Gastroesophageal sphincter (tissue), 4 donors: ENCODE measurements around the gene ARMC8. TPM values are rescaled to one million over a fixed set of nuclear protein-coding genes. Genes with fewer than 3 reads are reported as not detected.
A peak's percentile ranks its signal among the peaks of the same experiment; 100 is the strongest.

Experiments
- ATAC-seq: fragments of 150-250 bp; one replicate; pipeline ENCODE4 v1.9.1; 2016; ENCODE audit warnings: mild to moderate bottlenecking, moderate library complexity
- H3K27ac ChIP-seq, 4 donors: fragments of 200-600 bp; sonication (generic) in 3 of 4; 1 replicate in 3 of 4; 2 replicates in 1 of 4; pipeline ENCODE4 v1.5.1; 2016 to 2019
- H3K27me3 ChIP-seq: fragments of 200-600 bp; sonication (generic); one replicate; pipeline ENCODE4 v1.5.1; 2019
- H3K36me3 ChIP-seq, 2 donors: fragments of 200-600 bp; sonication (generic); one replicate each; pipeline ENCODE4 v1.5.1; 2019; ENCODE audit warnings: control low read depth in 1 of 2
- H3K4me1 ChIP-seq, 3 donors: fragments of 200-600 bp; sonication (generic); 1 replicate in 2 of 3; 2 replicates in 1 of 3; pipeline ENCODE4 v1.5.1; 2016 to 2019; ENCODE audit warnings: control low read depth in 2 of 3
- H3K4me3 ChIP-seq, 2 donors: fragments of 200-600 bp; sonication (generic); one replicate each; pipeline ENCODE4 v1.5.1; 2019; ENCODE audit warnings: mild to moderate bottlenecking in 1 of 2, moderate library complexity in 1 of 2
- H3K9me3 ChIP-seq, 3 donors: fragments of 200-600 bp; sonication (generic); one replicate each; pipeline ENCODE4 v1.5.1; 2017 to 2019; ENCODE audit warnings: control low read depth in 2 of 3
- CTCF ChIP-seq, 4 experiments: fragments of 200-600 bp in 2 of 4; fragments of 450-650 bp in 2 of 4; sonication (generic) in 1 of 4; IDR thresholded peaks; one replicate each; pipeline ENCODE4 v1.5.1; 2017 to 2019; ENCODE audit warnings: antibody characterized with exemption in 4 of 4, mild to moderate bottlenecking in 2 of 4, moderate library complexity in 2 of 4
- EP300 ChIP-seq: sonication (generic); formaldehyde crosslinking; IDR thresholded peaks from one replicate; pipeline ENCODE4 v1.6.1; 2017; ENCODE audit warnings: antibody characterized with exemption, mild to moderate bottlenecking
- POLR2A ChIP-seq, 2 donors: fragments of 450-650 bp; IDR thresholded peaks; one replicate each; pipeline ENCODE4 v1.6.1; 2017; ENCODE audit warnings: antibody characterized with exemption in 2 of 2, mild to moderate bottlenecking in 2 of 2, moderate library complexity in 1 of 2
- POLR2AphosphoS5 ChIP-seq: sonication (generic); formaldehyde crosslinking; IDR thresholded peaks from one replicate; pipeline ENCODE4 v1.6.1; 2017; ENCODE audit warnings: antibody characterized with exemption
- WGBS, 2 donors: methylation state at CpG; one replicate each; pipeline ENCODE4 v1.1.5; 2018; ENCODE audit warnings: low coverage in 1 of 2; 5-methylcytosine and 5-hydroxymethylcytosine counted together
- total RNA-seq, 4 donors: library from RNA; depleted of rRNA; stranded (reverse); fragments of >200 nt; gene quantifications; one replicate each; pipeline ENCODE4 v1.1.0, GENCODE V29; 2016

The ARMC8 gene
- total RNA-seq, 4 donors from 2014 or later = 76.0 to 102 (median 91.6) TPM

GRCh38 chr3:138329984-138330293 lies 142.8 kb downstream of the ARMC8 start:
- H3K4me1 ChIP-seq = peaks cover 0 to 22% (median 5%) of the 10 kb centered on the region in 3 donors
- no peaks in the 10 kb centered on the region for H3K9me3 ChIP-seq
- H3K36me3 ChIP-seq = no peaks in the 10 kb centered on the region
- no peak for TF ChIP-seq CTCF (IDR thresholded peaks at IDR 0.05)
- TF ChIP-seq POLR2A (IDR thresholded peaks at IDR 0.05) = no peak
- no peak for TF ChIP-seq POLR2AphosphoS5
- TF ChIP-seq EP300 = no peak
- ATAC-seq = no peak
- H3K27me3 ChIP-seq = no peaks in the 10 kb centered on the region
- H3K27ac ChIP-seq = peak overlapping the region in 3 of 4 donors; percentile 52 to 76 (median 53)
- 21% methylated on average over 2 of the region's 7 CpGs; no CpG with 5 or more reads in 1 of the 2 donors for WGBS, 2 donors
- peak overlapping the region; percentile 46 to 57 for H3K4me3 ChIP-seq

GRCh38 chr3:138331143-138331894 lies 144.2 kb downstream of the ARMC8 start:
- Histone ChIP-seq H3K4me3 (no peak overlapping the region), H3K4me1 (peaks cover 0 to 22% (median 5%) of the 10 kb centered on the region in 3 donors), H3K27me3 (no peaks in the 10 kb centered on the region), H3K27ac (no peak overlapping the region), H3K36me3 (no peaks in the 10 kb centered on the region), H3K9me3 (no peaks in the 10 kb centered on the region)
- TF ChIP-seq CTCF (IDR thresholded peaks at IDR 0.05) = peak in 3 of 4 experiments; percentile 14 to 20 (median 19)
- no peak for TF ChIP-seq EP300
- 91 to 98% methylated on average over 4 of the region's 6 CpGs for WGBS, 2 donors
- no peak for ATAC-seq

GRCh38 chr3:138332472-138333073 lies 145.5 kb downstream of the ARMC8 start:
- ATAC-seq = no peak
- no peak overlapping the region for H3K4me3 ChIP-seq
- no peaks in the 10 kb centered on the region for H3K36me3 ChIP-seq
- no peaks in the 10 kb centered on the region for H3K9me3 ChIP-seq
- peaks cover 0 to 22% (median 5%) of the 10 kb centered on the region in 3 donors for H3K4me1 ChIP-seq
- no peak overlapping the region for H3K27ac ChIP-seq
- TF ChIP-seq CTCF (IDR thresholded peaks at IDR 0.05) (peak; percentile 43 to 73 (median 71)), POLR2A (IDR thresholded peaks at IDR 0.05) (no peak)
- WGBS, 2 donors = 9 to 31% methylated on average over 4 of the region's 4 CpGs
- H3K27me3 ChIP-seq = no peaks in the 10 kb centered on the region

GRCh38 chr3:138334608-138335007 lies 147.5 kb downstream of the ARMC8 start:
- Histone ChIP-seq H3K27ac (no peak overlapping the region), H3K4me3 (no peak overlapping the region), H3K36me3 (no peaks in the 10 kb centered on the region), H3K9me3 (no peaks in the 10 kb centered on the region), H3K27me3 (no peaks in the 10 kb centered on the region), H3K4me1 (peaks cover 0 to 5% (median 0%) of the 10 kb centered on the region in 3 donors)
- TF ChIP-seq CTCF (IDR thresholded peaks at IDR 0.05) = no peak
- no peak for TF ChIP-seq EP300
- TF ChIP-seq POLR2AphosphoS5 = no peak
- TF ChIP-seq POLR2A (IDR thresholded peaks at IDR 0.05) = no peak
- 48 to 86% methylated on average over 3 to 4 of the region's 4 CpGs for WGBS, 2 donors
- no peak for ATAC-seq

- Histone ChIP-seq H3K27ac (no peak overlapping the region), H3K4me1 (no peaks in the 10 kb centered on the region), H3K36me3 (no peaks in the 10 kb centered on the region), H3K9me3 (no peaks in the 10 kb centered on the region), H3K4me3 (no peak overlapping the region), H3K27me3 (no peaks in the 10 kb centered on the region)
- no peak for ATAC-seq
- WGBS, 2 donors = 87 to 92% methylated on average over 4 of the region's 4 CpGs
- TF ChIP-seq POLR2A (IDR thresholded peaks at IDR 0.05) (no peak), EP300 (no peak), CTCF (IDR thresholded peaks at IDR 0.05) (no peak), POLR2AphosphoS5 (no peak)
These were observed 149.4 kb downstream of the ARMC8 start for GRCh38 chr3:138336454-138336999.
